DOHH2 (cell line): ENCODE data around the gene IFNLR1.

Experiments
- H3F3A ChIP-seq: fragments of 200-600 bp; sonication (generic), shearing (Covaris generic); 2 replicates; pipeline ENCODE4 v1.6.0; 2016; ENCODE audit warnings: antibody characterized with exemption, mild to moderate bottlenecking; ENCODE audit not compliant: control insufficient read depth, insufficient read depth
- H3K27ac ChIP-seq: fragments of 200-600 bp; sonication (generic); 2 replicates; pipeline ENCODE4 v1.5.1; 2014; ENCODE audit warnings: low read depth, mild to moderate bottlenecking, low read length, moderate library complexity
- H3K27me3 ChIP-seq: fragments of 200-600 bp; sonication (generic); 2 replicates; pipeline ENCODE4 v1.6.1; 2014; ENCODE audit warnings: mild to moderate bottlenecking, low read length, mixed read lengths; ENCODE audit not compliant: control insufficient read depth
- H3K36me3 ChIP-seq: fragments of 200-600 bp; sonication (generic); 2 replicates; pipeline ENCODE4 v1.6.1; 2014; ENCODE audit warnings: mild to moderate bottlenecking, low read length, moderate library complexity, mixed read lengths; ENCODE audit not compliant: control insufficient read depth
- H3K4me1 ChIP-seq: fragments of 200-600 bp; sonication (generic); 2 replicates; pipeline ENCODE4 v1.6.1; 2014; ENCODE audit warnings: mild to moderate bottlenecking, low read length, mixed read lengths; ENCODE audit not compliant: control insufficient read depth
- H3K4me2 ChIP-seq: fragments of 200-600 bp; sonication (generic); 2 replicates; pipeline ENCODE4 v1.6.0; 2014; ENCODE audit warnings: mild to moderate bottlenecking, low read length, moderate library complexity
- H3K4me3 ChIP-seq: fragments of 200-600 bp; sonication (generic); 2 replicates; pipeline ENCODE4 v1.5.1; 2014; ENCODE audit warnings: mild to moderate bottlenecking, low read length, mixed read lengths
- H3K79me2 ChIP-seq: fragments of 200-600 bp; sonication (generic); 2 replicates; pipeline ENCODE4 v1.6.1; 2014; ENCODE audit warnings: mild to moderate bottlenecking, low read length, mixed read lengths; ENCODE audit not compliant: control insufficient read depth
- H3K9me2 ChIP-seq: fragments of 200-600 bp; sonication (generic); replicated peaks from 2 replicates; pipeline ENCODE4 v1.6.1; 2014; ENCODE audit warnings: mild to moderate bottlenecking, low read length, mixed read lengths; ENCODE audit not compliant: control insufficient read depth
- H3K9me3 ChIP-seq: fragments of 200-600 bp; sonication (generic); 2 replicates; pipeline ENCODE4 v1.6.1; 2014; ENCODE audit warnings: antibody characterized with exemption, low read length, mixed read lengths; ENCODE audit not compliant: control insufficient read depth, insufficient read depth
- H4K20me1 ChIP-seq: fragments of 200-600 bp; sonication (generic); 2 replicates; pipeline ENCODE4 v1.6.0; 2014; ENCODE audit warnings: low read depth, mild to moderate bottlenecking, antibody characterized with exemption, low read length, moderate library complexity; ENCODE audit not compliant: control insufficient read depth, insufficient read depth
- CTCF ChIP-seq: fragments of 200-600 bp; sonication (generic); IDR thresholded peaks from one replicate; pipeline ENCODE4 v1.5.1; 2014; ENCODE audit warnings: antibody characterized with exemption, mild to moderate bottlenecking, low read depth, low read length; ENCODE audit not compliant: poor library complexity, severe bottlenecking
- EZH2phosphoT487 ChIP-seq: fragments of 200-600 bp; sonication (generic); IDR thresholded peaks from 2 replicates; pipeline ENCODE4 v1.6.1; 2017; ENCODE audit warnings: borderline replicate concordance, mild to moderate bottlenecking, antibody characterized with exemption, low read length, moderate library complexity, mixed read lengths

The IFNLR1 gene

GRCh38 chr1:24134376-24134775 is 52.7 kb downstream of the IFNLR1 start:
- no peaks in the 10 kb centered on the region for H3K79me2 ChIP-seq
- no peak overlapping the region for H3K27ac ChIP-seq
- no peaks in the 10 kb centered on the region; the same call in 1 of the 2 replicates for H3K27me3 ChIP-seq
- H4K20me1 ChIP-seq = no peaks in the 10 kb centered on the region
- TF ChIP-seq CTCF (no peak), EZH2phosphoT487 (no peak)
- no peaks in the 10 kb centered on the region for H3K4me1 ChIP-seq
- H3F3A ChIP-seq = no peaks in the 10 kb centered on the region
- H3K36me3 ChIP-seq = no peaks in the 10 kb centered on the region
- H3K9me2 ChIP-seq = no peaks in the 10 kb centered on the region
- H3K4me2 ChIP-seq = no peak overlapping the region
- H3K4me3 ChIP-seq = no peak overlapping the region
- no peaks in the 10 kb centered on the region for H3K9me3 ChIP-seq

GRCh38 chr1:24133819-24134218 is 53.3 kb downstream of the IFNLR1 start:
- H3K4me1 ChIP-seq = no peaks in the 10 kb centered on the region
- H3K27ac ChIP-seq = no peak overlapping the region
- H4K20me1 ChIP-seq = no peaks in the 10 kb centered on the region
- no peak overlapping the region for H3K4me3 ChIP-seq
- H3K27me3 ChIP-seq = no peaks in the 10 kb centered on the region; the same call in 1 of the 2 replicates
- H3K36me3 ChIP-seq = no peaks in the 10 kb centered on the region
- TF ChIP-seq EZH2phosphoT487 = no peak
- TF ChIP-seq CTCF = no peak
- H3K79me2 ChIP-seq = no peaks in the 10 kb centered on the region
- H3K9me2 ChIP-seq = no peaks in the 10 kb centered on the region
- H3K4me2 ChIP-seq = no peak overlapping the region
- H3K9me3 ChIP-seq = no peaks in the 10 kb centered on the region
- H3F3A ChIP-seq = no peaks in the 10 kb centered on the region

GRCh38 chr1:24130385-24130784 is 56.7 kb downstream of the IFNLR1 start:
- Histone ChIP-seq H4K20me1 (no peaks in the 10 kb centered on the region), H3K4me1 (no peaks in the 10 kb centered on the region), H3K9me2 (no peaks in the 10 kb centered on the region), H3K36me3 (no peaks in the 10 kb centered on the region), H3K79me2 (no peaks in the 10 kb centered on the region), H3K4me3 (no peak overlapping the region), H3F3A (no peaks in the 10 kb centered on the region), H3K27ac (no peak overlapping the region), H3K9me3 (no peaks in the 10 kb centered on the region), H3K27me3 (no peaks in the 10 kb centered on the region; the same call in none of the 2 replicates), H3K4me2 (no peak overlapping the region)
- no peak for TF ChIP-seq CTCF
- no peak for TF ChIP-seq EZH2phosphoT487
